Hepatocyte (in vitro differentiated cells): Measurements from ENCODE around the gene PMF1.

Source experiments
- EZH2 ChIP-seq: fragments of 200-600 bp; sonication (generic); IDR thresholded peaks from 2 replicates; pipeline ENCODE4 v1.6.1; 2016; ENCODE audit warnings: antibody characterized with exemption, mild to moderate bottlenecking, borderline replicate concordance
- EZH2phosphoT487 ChIP-seq: fragments of 200-600 bp; sonication (generic); IDR thresholded peaks from one replicate; pipeline ENCODE4 v1.6.1; 2018; ENCODE audit warnings: antibody characterized with exemption, mild to moderate bottlenecking, low read depth, moderate library complexity; ENCODE audit not compliant: unreplicated experiment, severe bottlenecking
- TF ChIP-seq, protein P1 (sequence below): fragments of 200-600 bp; sonication (generic); IDR thresholded peaks from 2 replicates; pipeline ENCODE4 v1.5.1; 2016; ENCODE audit warnings: antibody characterized with exemption, mild to moderate bottlenecking; ENCODE audit not compliant: poor library complexity

- TF ChIP-seq, protein P1, sequence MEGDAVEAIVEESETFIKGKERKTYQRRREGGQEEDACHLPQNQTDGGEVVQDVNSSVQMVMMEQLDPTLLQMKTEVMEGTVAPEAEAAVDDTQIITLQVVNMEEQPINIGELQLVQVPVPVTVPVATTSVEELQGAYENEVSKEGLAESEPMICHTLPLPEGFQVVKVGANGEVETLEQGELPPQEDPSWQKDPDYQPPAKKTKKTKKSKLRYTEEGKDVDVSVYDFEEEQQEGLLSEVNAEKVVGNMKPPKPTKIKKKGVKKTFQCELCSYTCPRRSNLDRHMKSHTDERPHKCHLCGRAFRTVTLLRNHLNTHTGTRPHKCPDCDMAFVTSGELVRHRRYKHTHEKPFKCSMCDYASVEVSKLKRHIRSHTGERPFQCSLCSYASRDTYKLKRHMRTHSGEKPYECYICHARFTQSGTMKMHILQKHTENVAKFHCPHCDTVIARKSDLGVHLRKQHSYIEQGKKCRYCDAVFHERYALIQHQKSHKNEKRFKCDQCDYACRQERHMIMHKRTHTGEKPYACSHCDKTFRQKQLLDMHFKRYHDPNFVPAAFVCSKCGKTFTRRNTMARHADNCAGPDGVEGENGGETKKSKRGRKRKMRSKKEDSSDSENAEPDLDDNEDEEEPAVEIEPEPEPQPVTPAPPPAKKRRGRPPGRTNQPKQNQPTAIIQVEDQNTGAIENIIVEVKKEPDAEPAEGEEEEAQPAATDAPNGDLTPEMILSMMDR: no peak
- TF ChIP-seq EZH2 (no peak), EZH2phosphoT487 (no peak)
Measured at GRCh38 chr1:156200044-156200443, 12.8 kb upstream of the PMF1 start.
